HCT116 (cell line): ENCODE measurements around the gene TM9SF2. TPM values are rescaled to one million over a fixed set of nuclear protein-coding genes. Genes with fewer than 3 reads are reported as not detected.

Source experiments
- ATAC-seq: fragments of 200-7000 bp; cut with Tn5 transposase; 2 replicates; pipeline ENCODE4 v1.9.1; 2020; ENCODE audit warnings: mild to moderate bottlenecking, moderate library complexity
- BruUV-seq: library from RNA; stranded (reverse); fragments of 400-500 nt; replicated peaks from 2 replicates; lab custom pipeline; 2021; lab: Mats Ljungman, UMichigan
- CTCF ChIA-PET: fragments of 300-600 bp; sonication (Branson Sonifier 250); formaldehyde crosslinking; loops from one replicate; lab custom pipeline; 2021; ENCODE audit warnings: antibody characterized with exemption; lab: Charles Lee
- POLR2A ChIA-PET: fragments of 300-600, 350-600 bp; sonication (Branson Sonifier 250); formaldehyde crosslinking; loops from one replicate; lab custom pipeline; 2021; ENCODE audit warnings: antibody characterized with exemption; lab: Charles Lee
- RAD21 ChIA-PET, 2 experiments: fragments of 300-600 bp; sonication (Branson Sonifier 250); formaldehyde crosslinking; loops; one replicate each; lab custom pipeline; 2023; ENCODE audit warnings: low total read pairs in 2 of 2; ENCODE audit not compliant: uncharacterized antibody in 2 of 2, unreplicated experiment in 2 of 2, low non-redundant PET in 1 of 2; lab: Charles Lee
- DNase-seq: peaks from one replicate; pipeline ENCODE4 v3.0.0-alpha.2; 2010; ENCODE audit warnings: low read depth, low spot score
- H2AFZ ChIP-seq: fragments of 200-600 bp; shearing (Covaris generic), sonication (generic); 2 replicates; pipeline ENCODE4 v1.6.1; 2017; ENCODE audit warnings: low read depth, mixed run types, mixed read lengths, antibody characterized with exemption, low read length; ENCODE audit not compliant: poor library complexity, severe bottlenecking
- H3K27ac ChIP-seq: 2 replicates; pipeline ENCODE4 v1.5.1; 2012; ENCODE audit warnings: low read depth, low read length
- H3K27me3 ChIP-seq: fragments of 200-600 bp; sonication (generic); 2 replicates; pipeline ENCODE4 v1.6.1; 2016; ENCODE audit warnings: mixed run types, low read length, mixed read lengths; ENCODE audit not compliant: insufficient read depth
- H3K36me3 ChIP-seq, 2 experiments: fragments of 200-500 bp in 1 of 2; fragments of 200-600 bp in 1 of 2; sonication (Bioruptor generic) in 1 of 2; sonication (generic) in 1 of 2; 2 replicates each; pipeline versions ENCODE4 v1.5.1 to v1.6.1; 2014 to 2016; ENCODE audit warnings: low read length in 2 of 2, inconsistent platforms in 1 of 2, mixed read lengths in 1 of 2, mixed run types in 1 of 2; ENCODE audit not compliant: insufficient read depth in 2 of 2, control insufficient read depth in 1 of 2
- H3K4me1 ChIP-seq, 2 experiments: fragments of 200-600 bp in 1 of 2; sonication (generic) in 1 of 2; 2 replicates each; pipeline versions ENCODE4 v1.5.1 to v1.6.1; 2012 to 2017; ENCODE audit warnings: low read length in 2 of 2, inconsistent platforms in 1 of 2, mild to moderate bottlenecking in 1 of 2, mixed read lengths in 1 of 2, mixed run types in 1 of 2, moderate library complexity in 1 of 2; ENCODE audit not compliant: insufficient read depth in 2 of 2, control insufficient read depth in 1 of 2
- H3K4me2 ChIP-seq: fragments of 200-600 bp; sonication (generic); 2 replicates; pipeline ENCODE4 v1.6.1; 2017; ENCODE audit warnings: mixed run types, low read length, mixed read lengths
- H3K4me3 ChIP-seq, 2 experiments: fragments of 200-600 bp in 1 of 2; sonication (generic) in 1 of 2; replicated peaks in 1 of 2; 2 replicates each; pipeline ENCODE4 v1.5.1; 2011 to 2016; ENCODE audit warnings: low read length in 2 of 2, control low read depth in 1 of 2, low read depth in 1 of 2, mild to moderate bottlenecking in 1 of 2, mixed read lengths in 1 of 2, mixed run types in 1 of 2
- H3K79me2 ChIP-seq: fragments of 200-600 bp; sonication (generic); 2 replicates; pipeline ENCODE4 v1.6.1; 2017; ENCODE audit warnings: mild to moderate bottlenecking, mixed run types, low read length, moderate library complexity, mixed read lengths; ENCODE audit not compliant: insufficient read depth
- H3K9ac ChIP-seq: fragments of 200-600 bp; sonication (generic); 2 replicates; pipeline ENCODE4 v1.6.1; 2016; ENCODE audit warnings: low read length, mixed read lengths
- H3K9me2 ChIP-seq: fragments of 200-600 bp; sonication (generic), shearing (Covaris generic); 2 replicates; pipeline ENCODE4 v1.6.1; 2017; ENCODE audit warnings: mixed run types, mild to moderate bottlenecking, moderate library complexity; ENCODE audit not compliant: insufficient read depth
- H3K9me3 ChIP-seq, 2 experiments: fragments of 200-500 bp in 1 of 2; fragments of 200-600 bp in 1 of 2; sonication (Bioruptor generic) in 1 of 2; sonication (generic) in 1 of 2; 2 replicates each; pipeline ENCODE4 v1.6.1; 2014 to 2017; ENCODE audit warnings: low read length in 2 of 2, mixed read lengths in 2 of 2, inconsistent platforms in 1 of 2, low read depth in 1 of 2, mild to moderate bottlenecking in 1 of 2, mixed run types in 1 of 2, moderate library complexity in 1 of 2; ENCODE audit not compliant: control insufficient read depth in 1 of 2, insufficient read depth in 1 of 2
- H4K20me1 ChIP-seq: fragments of 200-600 bp; sonication (generic), shearing (Covaris generic); 2 replicates; pipeline ENCODE4 v1.6.1; 2017; ENCODE audit warnings: mixed run types, mild to moderate bottlenecking, moderate library complexity; ENCODE audit not compliant: insufficient read depth
- CBX3 ChIP-seq: IDR thresholded peaks from 2 replicates; pipeline ENCODE4 v1.6.1; 2012; ENCODE audit warnings: low read depth
- CEBPB ChIP-seq: IDR thresholded peaks from 2 replicates; pipeline ENCODE4 v1.6.1; 2012; ENCODE audit warnings: low read depth
- EGR1 ChIP-seq: IDR thresholded peaks from 2 replicates; pipeline ENCODE4 v1.6.1; 2012; ENCODE audit warnings: low read depth
- ELF1 ChIP-seq: IDR thresholded peaks from 2 replicates; pipeline ENCODE4 v1.6.1; 2012; ENCODE audit warnings: low read depth, borderline replicate concordance
- EZH2phosphoT487 ChIP-seq: fragments of 200-600 bp; IDR thresholded peaks from 2 replicates; pipeline ENCODE4 v1.6.1; 2018; ENCODE audit warnings: antibody characterized with exemption, borderline replicate concordance
- FOSL1 ChIP-seq: IDR thresholded peaks from 2 replicates; pipeline ENCODE4 v1.6.1; 2012; ENCODE audit warnings: low read depth
- JUND ChIP-seq: IDR thresholded peaks from 2 replicates; pipeline ENCODE4 v1.6.1; 2012
- RAD21 ChIP-seq: IDR thresholded peaks from 2 replicates; pipeline ENCODE4 v1.6.1; 2012; ENCODE audit warnings: low read depth, mild to moderate bottlenecking
- SIN3A ChIP-seq: IDR thresholded peaks from 2 replicates; pipeline ENCODE4 v1.6.1; 2012; ENCODE audit warnings: low read depth
- SRF ChIP-seq: IDR thresholded peaks from 2 replicates; pipeline ENCODE4 v1.6.1; 2012; ENCODE audit warnings: low read depth
- TCF7L2 ChIP-seq: IDR thresholded peaks from 2 replicates; pipeline ENCODE4 v1.7.0; 2011; ENCODE audit warnings: borderline replicate concordance, inconsistent platforms; ENCODE audit not compliant: insufficient read depth, insufficient read length; ENCODE audit errors: extremely low read depth
- YY1 ChIP-seq: IDR thresholded peaks from 2 replicates; pipeline ENCODE4 v1.6.1; 2011; ENCODE audit warnings: low read length, low read depth, moderate library complexity, mild to moderate bottlenecking; ENCODE audit not compliant: insufficient replicate concordance; ENCODE audit errors: extremely low read depth
- ZFX ChIP-seq: fragments of 450-650 bp; IDR thresholded peaks from 2 replicates; pipeline ENCODE4 v1.6.1; 2017
- ZNF274 ChIP-seq: fragments of 200-500 bp; sonication (Bioruptor generic); IDR thresholded peaks from 2 replicates; pipeline ENCODE4 v1.6.1; 2014; ENCODE audit warnings: mild to moderate bottlenecking, low read depth, low read length, inconsistent platforms
- intact Hi-C: fragments of 100-400 bp; cut with micrococcal nuclease; formaldehyde crosslinking; loops from 2 replicates; pipeline ENCODE4 v1.10.0; 2022
- total RNA-seq: library from RNA; stranded (reverse); gene quantifications from one replicate; pipeline ENCODE4 v1.2.1, GENCODE V29; 2021; ENCODE audit not compliant: unreplicated experiment
- TF ChIP-seq, protein P1 (sequence below): IDR thresholded peaks from 2 replicates; pipeline ENCODE4 v1.6.1; 2011; ENCODE audit warnings: mild to moderate bottlenecking, low read length, moderate library complexity; ENCODE audit not compliant: insufficient replicate concordance; ENCODE audit errors: extremely low read depth
- TF ChIP-seq, protein P2 (sequence below): IDR thresholded peaks from 2 replicates; pipeline ENCODE4 v1.6.1; 2012
- TF ChIP-seq, protein P3 (sequence below): IDR thresholded peaks from 2 replicates; pipeline ENCODE4 v1.6.1; 2012
- TF ChIP-seq, protein P4 (sequence below), 3 experiments: fragments of 200-600 bp in 1 of 3; sonication (generic) in 1 of 3; IDR thresholded peaks in 2 of 3; conservative IDR thresholded peaks in 1 of 3; 2 replicates each; pipeline ENCODE4 v1.5.1; 2012 to 2017; ENCODE audit warnings: low read depth in 2 of 3, low read length in 2 of 3, antibody characterized with exemption in 1 of 3, borderline replicate concordance in 1 of 3, control low read depth in 1 of 3, mild to moderate bottlenecking in 1 of 3, mixed read lengths in 1 of 3, mixed run types in 1 of 3, moderate library complexity in 1 of 3; ENCODE audit not compliant: insufficient read depth in 1 of 3
- TF ChIP-seq, protein P5 (sequence below): IDR thresholded peaks from 2 replicates; pipeline ENCODE4 v1.6.1; 2012; ENCODE audit warnings: low read depth

Gene TM9SF2
- total RNA-seq, 1 experiment from 2014 or later, result 77.8 TPM

DNA sequence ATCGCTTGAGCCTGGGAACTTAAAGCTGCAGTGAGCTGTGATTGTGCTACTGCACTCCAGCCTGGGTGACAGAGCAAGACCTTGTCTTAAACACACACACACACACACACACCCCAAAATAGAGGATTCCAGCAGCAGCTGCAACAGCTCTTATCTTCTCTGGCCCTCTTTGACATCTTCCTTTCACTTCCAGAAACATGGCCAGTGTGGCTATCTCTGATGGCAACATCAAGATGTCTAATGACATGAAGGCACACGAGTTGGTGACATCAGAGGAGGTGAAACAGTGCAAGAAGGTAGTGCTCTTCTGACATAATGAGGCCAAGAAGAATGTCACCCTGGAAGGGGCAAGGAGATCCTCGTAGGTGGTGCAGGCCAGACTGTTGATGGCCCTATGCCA lies 81.2 kb downstream of the TM9SF2 start:
- intact Hi-C loops, result no loop called here
- no TSS peak for BruUV-seq
- no peaks in the 10 kb centered on the region for H3K9me3 ChIP-seq
- DNase-seq, result no peak
- TF ChIP-seq JUND, result no peak
- TF ChIP-seq FOSL1, result no peak
- no peak for TF ChIP-seq RAD21
- no peak for TF ChIP-seq EZH2phosphoT487
- TF ChIP-seq CBX3, result no peak
- TF ChIP-seq EGR1, result no peak
- TF ChIP-seq, protein P1, sequence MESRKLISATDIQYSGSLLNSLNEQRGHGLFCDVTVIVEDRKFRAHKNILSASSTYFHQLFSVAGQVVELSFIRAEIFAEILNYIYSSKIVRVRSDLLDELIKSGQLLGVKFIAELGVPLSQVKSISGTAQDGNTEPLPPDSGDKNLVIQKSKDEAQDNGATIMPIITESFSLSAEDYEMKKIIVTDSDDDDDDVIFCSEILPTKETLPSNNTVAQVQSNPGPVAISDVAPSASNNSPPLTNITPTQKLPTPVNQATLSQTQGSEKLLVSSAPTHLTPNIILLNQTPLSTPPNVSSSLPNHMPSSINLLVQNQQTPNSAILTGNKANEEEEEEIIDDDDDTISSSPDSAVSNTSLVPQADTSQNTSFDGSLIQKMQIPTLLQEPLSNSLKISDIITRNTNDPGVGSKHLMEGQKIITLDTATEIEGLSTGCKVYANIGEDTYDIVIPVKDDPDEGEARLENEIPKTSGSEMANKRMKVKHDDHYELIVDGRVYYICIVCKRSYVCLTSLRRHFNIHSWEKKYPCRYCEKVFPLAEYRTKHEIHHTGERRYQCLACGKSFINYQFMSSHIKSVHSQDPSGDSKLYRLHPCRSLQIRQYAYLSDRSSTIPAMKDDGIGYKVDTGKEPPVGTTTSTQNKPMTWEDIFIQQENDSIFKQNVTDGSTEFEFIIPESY, result no peak
- no peak for TF ChIP-seq ELF1
- no peak for TF ChIP-seq CEBPB
- no peak for TF ChIP-seq YY1
- no peak for TF ChIP-seq SRF
- TF ChIP-seq, protein P2, sequence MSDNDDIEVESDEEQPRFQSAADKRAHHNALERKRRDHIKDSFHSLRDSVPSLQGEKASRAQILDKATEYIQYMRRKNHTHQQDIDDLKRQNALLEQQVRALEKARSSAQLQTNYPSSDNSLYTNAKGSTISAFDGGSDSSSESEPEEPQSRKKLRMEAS, result no peak
- no peak for TF ChIP-seq SIN3A
- TF ChIP-seq, protein P3, sequence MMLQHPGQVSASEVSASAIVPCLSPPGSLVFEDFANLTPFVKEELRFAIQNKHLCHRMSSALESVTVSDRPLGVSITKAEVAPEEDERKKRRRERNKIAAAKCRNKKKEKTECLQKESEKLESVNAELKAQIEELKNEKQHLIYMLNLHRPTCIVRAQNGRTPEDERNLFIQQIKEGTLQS, result no peak
- no peak for TF ChIP-seq ZFX
- TF ChIP-seq, protein P4, sequence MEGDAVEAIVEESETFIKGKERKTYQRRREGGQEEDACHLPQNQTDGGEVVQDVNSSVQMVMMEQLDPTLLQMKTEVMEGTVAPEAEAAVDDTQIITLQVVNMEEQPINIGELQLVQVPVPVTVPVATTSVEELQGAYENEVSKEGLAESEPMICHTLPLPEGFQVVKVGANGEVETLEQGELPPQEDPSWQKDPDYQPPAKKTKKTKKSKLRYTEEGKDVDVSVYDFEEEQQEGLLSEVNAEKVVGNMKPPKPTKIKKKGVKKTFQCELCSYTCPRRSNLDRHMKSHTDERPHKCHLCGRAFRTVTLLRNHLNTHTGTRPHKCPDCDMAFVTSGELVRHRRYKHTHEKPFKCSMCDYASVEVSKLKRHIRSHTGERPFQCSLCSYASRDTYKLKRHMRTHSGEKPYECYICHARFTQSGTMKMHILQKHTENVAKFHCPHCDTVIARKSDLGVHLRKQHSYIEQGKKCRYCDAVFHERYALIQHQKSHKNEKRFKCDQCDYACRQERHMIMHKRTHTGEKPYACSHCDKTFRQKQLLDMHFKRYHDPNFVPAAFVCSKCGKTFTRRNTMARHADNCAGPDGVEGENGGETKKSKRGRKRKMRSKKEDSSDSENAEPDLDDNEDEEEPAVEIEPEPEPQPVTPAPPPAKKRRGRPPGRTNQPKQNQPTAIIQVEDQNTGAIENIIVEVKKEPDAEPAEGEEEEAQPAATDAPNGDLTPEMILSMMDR (IDR thresholded peaks at IDR 0.05 in 2 of 3, conservative IDR thresholded peaks at IDR 0.05 in 1 of 3; ENCODE audit: borderline replicate concordance in 1 of 3, insufficient read depth in 1 of 3, low read depth in 2 of 3, low read length in 2 of 3), result no peak
- TF ChIP-seq, protein P5, sequence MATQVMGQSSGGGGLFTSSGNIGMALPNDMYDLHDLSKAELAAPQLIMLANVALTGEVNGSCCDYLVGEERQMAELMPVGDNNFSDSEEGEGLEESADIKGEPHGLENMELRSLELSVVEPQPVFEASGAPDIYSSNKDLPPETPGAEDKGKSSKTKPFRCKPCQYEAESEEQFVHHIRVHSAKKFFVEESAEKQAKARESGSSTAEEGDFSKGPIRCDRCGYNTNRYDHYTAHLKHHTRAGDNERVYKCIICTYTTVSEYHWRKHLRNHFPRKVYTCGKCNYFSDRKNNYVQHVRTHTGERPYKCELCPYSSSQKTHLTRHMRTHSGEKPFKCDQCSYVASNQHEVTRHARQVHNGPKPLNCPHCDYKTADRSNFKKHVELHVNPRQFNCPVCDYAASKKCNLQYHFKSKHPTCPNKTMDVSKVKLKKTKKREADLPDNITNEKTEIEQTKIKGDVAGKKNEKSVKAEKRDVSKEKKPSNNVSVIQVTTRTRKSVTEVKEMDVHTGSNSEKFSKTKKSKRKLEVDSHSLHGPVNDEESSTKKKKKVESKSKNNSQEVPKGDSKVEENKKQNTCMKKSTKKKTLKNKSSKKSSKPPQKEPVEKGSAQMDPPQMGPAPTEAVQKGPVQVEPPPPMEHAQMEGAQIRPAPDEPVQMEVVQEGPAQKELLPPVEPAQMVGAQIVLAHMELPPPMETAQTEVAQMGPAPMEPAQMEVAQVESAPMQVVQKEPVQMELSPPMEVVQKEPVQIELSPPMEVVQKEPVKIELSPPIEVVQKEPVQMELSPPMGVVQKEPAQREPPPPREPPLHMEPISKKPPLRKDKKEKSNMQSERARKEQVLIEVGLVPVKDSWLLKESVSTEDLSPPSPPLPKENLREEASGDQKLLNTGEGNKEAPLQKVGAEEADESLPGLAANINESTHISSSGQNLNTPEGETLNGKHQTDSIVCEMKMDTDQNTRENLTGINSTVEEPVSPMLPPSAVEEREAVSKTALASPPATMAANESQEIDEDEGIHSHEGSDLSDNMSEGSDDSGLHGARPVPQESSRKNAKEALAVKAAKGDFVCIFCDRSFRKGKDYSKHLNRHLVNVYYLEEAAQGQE, result no peak
- no peak for TF ChIP-seq TCF7L2
- no peak for TF ChIP-seq ZNF274
- TF ChIP-seq, all 23 proteins: peak for 0
- POLR2A ChIA-PET, result no interaction called here
- Histone ChIP-seq H3K4me1 (no peaks in the 10 kb centered on the region), H3K27ac (no peak overlapping the region), H3K9me2 (no peaks in the 10 kb centered on the region), H3K79me2 (no peaks in the 10 kb centered on the region), H3K4me3 (no peak overlapping the region), H3K4me2 (no peak overlapping the region), H3K36me3 (no peaks in the 10 kb centered on the region), H2AFZ (no peak overlapping the region), H4K20me1 (no peaks in the 10 kb centered on the region), H3K9ac (no peak overlapping the region), H3K27me3 (no peaks in the 10 kb centered on the region)
- RAD21 ChIA-PET, result no interaction called here
- CTCF ChIA-PET, result no interaction called here
- ATAC-seq, result no peak
